Neural cell (in vitro differentiated cells): Measurements from ENCODE around the gene USF1. TPM values are rescaled to one million over a fixed set of nuclear protein-coding genes. Genes with fewer than 3 reads are reported as not detected.

Experiments
- H2AFZ ChIP-seq: fragments of 200-600, 300-800 bp; sonication (generic), shearing (Covaris generic); 2 replicates; pipeline ENCODE4 v1.6.0; 2014; ENCODE audit warnings: low read depth, mild to moderate bottlenecking, antibody characterized with exemption, low read length, moderate library complexity
- H3F3A ChIP-seq: fragments of 200-600 bp; shearing (Covaris generic); 2 replicates; pipeline ENCODE4 v1.6.1; 2016; ENCODE audit warnings: mild to moderate bottlenecking, moderate library complexity, mixed read lengths, antibody characterized with exemption, low read length; ENCODE audit not compliant: insufficient read depth, poor library complexity, severe bottlenecking
- H3K27ac ChIP-seq: fragments of 200-600, 300-800 bp; sonication (generic), shearing (Covaris generic); 2 replicates; pipeline ENCODE4 v1.5.1; 2014; ENCODE audit warnings: mild to moderate bottlenecking, low read length, moderate library complexity
- H3K27me3 ChIP-seq: fragments of 300-800, 200-600 bp; sonication (generic), shearing (Covaris generic); 2 replicates; pipeline ENCODE4 v1.6.0; 2014; ENCODE audit warnings: mild to moderate bottlenecking, low read depth, low read length, moderate library complexity; ENCODE audit not compliant: insufficient read depth
- H3K36me3 ChIP-seq: fragments of 300-800, 200-600 bp; sonication (generic), shearing (Covaris generic); 2 replicates; pipeline ENCODE4 v1.5.1; 2014; ENCODE audit warnings: mild to moderate bottlenecking, antibody characterized with exemption, low read length, moderate library complexity; ENCODE audit not compliant: insufficient read depth
- H3K4me2 ChIP-seq: fragments of 300-800, 200-600 bp; sonication (generic), shearing (Covaris generic); 2 replicates; pipeline ENCODE4 v1.6.0; 2014; ENCODE audit warnings: mild to moderate bottlenecking, low read length
- H3K4me3 ChIP-seq: fragments of 300-800, 200-600 bp; sonication (generic), shearing (Covaris generic); 2 replicates; pipeline ENCODE4 v1.5.1; 2014; ENCODE audit warnings: mild to moderate bottlenecking, low read length, moderate library complexity
- H3K79me2 ChIP-seq: fragments of 200-600 bp; shearing (Covaris generic); replicated peaks from 2 replicates; pipeline ENCODE4 v1.6.0; 2014; ENCODE audit warnings: mild to moderate bottlenecking, low read length, moderate library complexity; ENCODE audit not compliant: insufficient read depth
- H3K9ac ChIP-seq: fragments of 300-800, 200-600 bp; sonication (generic), shearing (Covaris generic); 2 replicates; pipeline ENCODE4 v1.6.1; 2016; ENCODE audit warnings: mild to moderate bottlenecking, low read length, mixed read lengths
- H3K9me2 ChIP-seq: fragments of 200-600 bp; shearing (Covaris generic); 2 replicates; pipeline ENCODE4 v1.6.1; 2016; ENCODE audit warnings: mild to moderate bottlenecking, low read length, mixed read lengths; ENCODE audit not compliant: insufficient read depth
- H3K9me3 ChIP-seq: fragments of 200-600, 300-800 bp; sonication (generic), shearing (Covaris generic); 2 replicates; pipeline ENCODE4 v1.6.1; 2016; ENCODE audit warnings: mild to moderate bottlenecking, mixed run types, low read length, moderate library complexity, mixed read lengths
- H4K20me1 ChIP-seq: fragments of 200-600 bp; shearing (Covaris generic); 2 replicates; pipeline ENCODE4 v1.6.1; 2016; ENCODE audit warnings: mild to moderate bottlenecking, mixed run types; ENCODE audit not compliant: insufficient read depth
- EP300 ChIP-seq: fragments of 450-650 bp; conservative IDR thresholded peaks from 2 replicates; pipeline ENCODE4 v1.6.1; 2014; ENCODE audit warnings: antibody characterized with exemption, mild to moderate bottlenecking, moderate library complexity; ENCODE audit not compliant: poor library complexity, severe bottlenecking
- EZH2 ChIP-seq: fragments of 200-600, 300-800 bp; shearing (Covaris generic), sonication (generic); IDR thresholded peaks from 2 replicates; pipeline ENCODE4 v1.6.1; 2014; ENCODE audit warnings: antibody characterized with exemption, low read length, borderline replicate concordance, mild to moderate bottlenecking; ENCODE audit not compliant: insufficient read depth, poor library complexity, severe bottlenecking
- MXI1 ChIP-seq: fragments of 450-650 bp; conservative IDR thresholded peaks from 2 replicates; pipeline ENCODE4 v1.6.1; 2014; ENCODE audit warnings: antibody characterized with exemption, mild to moderate bottlenecking; ENCODE audit not compliant: poor library complexity, severe bottlenecking
- POLR2AphosphoS5 ChIP-seq: IDR thresholded peaks from 2 replicates; pipeline ENCODE4 v1.6.1; 2012
- RAD21 ChIP-seq: fragments of 450-650 bp; conservative IDR thresholded peaks from 2 replicates; pipeline ENCODE4 v1.6.1; 2014; ENCODE audit warnings: antibody characterized with exemption, mild to moderate bottlenecking, moderate library complexity
- SMC3 ChIP-seq: fragments of 450-650 bp; conservative IDR thresholded peaks from 2 replicates; pipeline ENCODE4 v1.6.1; 2014; ENCODE audit warnings: antibody characterized with exemption, mild to moderate bottlenecking, moderate library complexity; ENCODE audit not compliant: poor library complexity
- TAF1 ChIP-seq: IDR thresholded peaks from 2 replicates; pipeline ENCODE4 v1.6.1; 2012; ENCODE audit warnings: low read depth
- polyA plus RNA-seq: library from polyadenylated mRNA; depleted of rRNA; stranded (reverse); fragments of >200 nt; gene quantifications from 2 replicates; pipeline ENCODE4 v1.2.3, GENCODE V29; 2014
- TF ChIP-seq, protein P1 (sequence below): fragments of 450-650 bp; IDR thresholded peaks from 2 replicates; pipeline ENCODE4 v1.5.1; 2014; ENCODE audit warnings: antibody characterized with exemption, mild to moderate bottlenecking, moderate library complexity; ENCODE audit not compliant: poor library complexity, severe bottlenecking
- TF ChIP-seq, protein P2 (sequence below): IDR thresholded peaks from 2 replicates; pipeline ENCODE4 v1.6.1; 2012; ENCODE audit warnings: borderline replicate concordance

The USF1 gene
- polyA plus RNA-seq, 1 donor from 2014 or later: 366 TPM

DNA sequence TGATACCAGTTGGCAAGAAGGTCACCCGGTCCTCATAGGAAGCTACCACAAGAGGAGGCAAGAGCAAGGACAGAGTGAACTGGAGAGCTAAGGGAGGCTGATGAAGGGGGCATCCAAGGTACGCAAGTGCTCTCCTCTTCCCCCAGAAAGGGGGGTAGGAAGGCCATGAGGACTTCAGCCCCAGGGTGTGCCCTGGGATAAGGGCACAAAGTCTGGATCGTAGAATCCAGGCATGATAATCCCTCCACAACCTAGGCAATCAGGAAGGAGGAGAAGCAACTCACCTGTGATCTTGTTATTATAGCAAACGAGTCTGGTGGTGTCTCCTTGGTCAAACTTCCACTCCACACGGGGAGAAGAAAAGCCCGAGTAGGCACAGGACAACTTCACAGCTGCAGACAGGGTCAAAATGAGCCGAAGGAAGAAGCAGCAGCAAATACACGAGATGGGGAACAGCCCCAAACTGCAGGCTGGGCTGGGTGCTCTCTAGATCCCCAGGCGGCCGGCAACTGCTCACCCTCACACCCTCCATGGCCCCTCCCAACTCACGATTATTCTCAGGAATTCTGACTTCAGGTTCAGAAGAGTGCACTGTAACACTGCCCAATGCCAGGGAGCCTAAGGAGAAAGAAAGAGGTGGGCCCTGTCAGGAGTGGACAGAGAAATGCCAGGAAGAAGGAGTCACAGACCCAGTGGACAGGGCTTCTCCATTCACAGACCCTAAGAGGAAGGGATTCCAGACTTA is 44.9 kb downstream of the USF1 start:
- Histone ChIP-seq H3K27me3 (no peaks in the 10 kb centered on the region), H3K36me3 (no peaks in the 10 kb centered on the region), H3K79me2 (no peaks in the 10 kb centered on the region), H3K4me3 (no peak overlapping the region), H3K9me2 (no peaks in the 10 kb centered on the region), H3K27ac (no peak overlapping the region), H3K9me3 (no peaks in the 10 kb centered on the region), H3K4me2 (no peak overlapping the region), H3F3A (no peaks in the 10 kb centered on the region), H3K9ac (no peak overlapping the region), H4K20me1 (no peaks in the 10 kb centered on the region), H2AFZ (no peak overlapping the region)
- TF ChIP-seq EP300: no peak
- TF ChIP-seq, protein P1, sequence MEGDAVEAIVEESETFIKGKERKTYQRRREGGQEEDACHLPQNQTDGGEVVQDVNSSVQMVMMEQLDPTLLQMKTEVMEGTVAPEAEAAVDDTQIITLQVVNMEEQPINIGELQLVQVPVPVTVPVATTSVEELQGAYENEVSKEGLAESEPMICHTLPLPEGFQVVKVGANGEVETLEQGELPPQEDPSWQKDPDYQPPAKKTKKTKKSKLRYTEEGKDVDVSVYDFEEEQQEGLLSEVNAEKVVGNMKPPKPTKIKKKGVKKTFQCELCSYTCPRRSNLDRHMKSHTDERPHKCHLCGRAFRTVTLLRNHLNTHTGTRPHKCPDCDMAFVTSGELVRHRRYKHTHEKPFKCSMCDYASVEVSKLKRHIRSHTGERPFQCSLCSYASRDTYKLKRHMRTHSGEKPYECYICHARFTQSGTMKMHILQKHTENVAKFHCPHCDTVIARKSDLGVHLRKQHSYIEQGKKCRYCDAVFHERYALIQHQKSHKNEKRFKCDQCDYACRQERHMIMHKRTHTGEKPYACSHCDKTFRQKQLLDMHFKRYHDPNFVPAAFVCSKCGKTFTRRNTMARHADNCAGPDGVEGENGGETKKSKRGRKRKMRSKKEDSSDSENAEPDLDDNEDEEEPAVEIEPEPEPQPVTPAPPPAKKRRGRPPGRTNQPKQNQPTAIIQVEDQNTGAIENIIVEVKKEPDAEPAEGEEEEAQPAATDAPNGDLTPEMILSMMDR: no peak
- TF ChIP-seq SMC3: no peak
- no peak for TF ChIP-seq TAF1
- TF ChIP-seq MXI1: no peak
- no peak for TF ChIP-seq RAD21
- TF ChIP-seq, protein P2, sequence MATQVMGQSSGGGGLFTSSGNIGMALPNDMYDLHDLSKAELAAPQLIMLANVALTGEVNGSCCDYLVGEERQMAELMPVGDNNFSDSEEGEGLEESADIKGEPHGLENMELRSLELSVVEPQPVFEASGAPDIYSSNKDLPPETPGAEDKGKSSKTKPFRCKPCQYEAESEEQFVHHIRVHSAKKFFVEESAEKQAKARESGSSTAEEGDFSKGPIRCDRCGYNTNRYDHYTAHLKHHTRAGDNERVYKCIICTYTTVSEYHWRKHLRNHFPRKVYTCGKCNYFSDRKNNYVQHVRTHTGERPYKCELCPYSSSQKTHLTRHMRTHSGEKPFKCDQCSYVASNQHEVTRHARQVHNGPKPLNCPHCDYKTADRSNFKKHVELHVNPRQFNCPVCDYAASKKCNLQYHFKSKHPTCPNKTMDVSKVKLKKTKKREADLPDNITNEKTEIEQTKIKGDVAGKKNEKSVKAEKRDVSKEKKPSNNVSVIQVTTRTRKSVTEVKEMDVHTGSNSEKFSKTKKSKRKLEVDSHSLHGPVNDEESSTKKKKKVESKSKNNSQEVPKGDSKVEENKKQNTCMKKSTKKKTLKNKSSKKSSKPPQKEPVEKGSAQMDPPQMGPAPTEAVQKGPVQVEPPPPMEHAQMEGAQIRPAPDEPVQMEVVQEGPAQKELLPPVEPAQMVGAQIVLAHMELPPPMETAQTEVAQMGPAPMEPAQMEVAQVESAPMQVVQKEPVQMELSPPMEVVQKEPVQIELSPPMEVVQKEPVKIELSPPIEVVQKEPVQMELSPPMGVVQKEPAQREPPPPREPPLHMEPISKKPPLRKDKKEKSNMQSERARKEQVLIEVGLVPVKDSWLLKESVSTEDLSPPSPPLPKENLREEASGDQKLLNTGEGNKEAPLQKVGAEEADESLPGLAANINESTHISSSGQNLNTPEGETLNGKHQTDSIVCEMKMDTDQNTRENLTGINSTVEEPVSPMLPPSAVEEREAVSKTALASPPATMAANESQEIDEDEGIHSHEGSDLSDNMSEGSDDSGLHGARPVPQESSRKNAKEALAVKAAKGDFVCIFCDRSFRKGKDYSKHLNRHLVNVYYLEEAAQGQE: no peak
- TF ChIP-seq POLR2AphosphoS5: no peak
- TF ChIP-seq EZH2: no peak

DNA sequence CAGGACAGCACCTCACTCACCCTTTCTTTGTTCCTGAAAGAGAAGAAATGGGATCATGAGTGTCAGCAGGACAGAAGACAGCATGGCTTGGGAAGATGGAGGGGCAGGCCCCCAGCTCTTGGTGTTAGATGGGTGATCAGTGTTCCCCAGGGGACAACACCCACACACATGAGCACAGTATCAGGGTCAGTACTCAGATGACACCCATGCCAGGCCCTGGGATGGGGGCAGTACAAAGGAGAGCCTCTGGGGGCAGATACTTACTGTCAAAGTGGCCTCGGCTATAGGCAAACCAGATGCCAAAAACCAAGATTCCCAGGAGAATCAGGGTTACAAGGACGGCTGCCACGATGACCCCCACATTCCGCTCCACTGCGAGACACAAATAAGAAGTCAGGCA is 46.4 kb downstream of the USF1 start:
- Histone ChIP-seq H3K9me3 (no peaks in the 10 kb centered on the region), H3K4me3 (no peak overlapping the region), H3F3A (no peaks in the 10 kb centered on the region), H3K9me2 (no peaks in the 10 kb centered on the region), H2AFZ (no peak overlapping the region), H3K27ac (no peak overlapping the region), H3K27me3 (no peaks in the 10 kb centered on the region), H3K4me2 (no peak overlapping the region), H3K9ac (no peak overlapping the region), H3K36me3 (no peaks in the 10 kb centered on the region), H4K20me1 (no peaks in the 10 kb centered on the region), H3K79me2 (no peaks in the 10 kb centered on the region)
- TF ChIP-seq, protein P2: no peak
- TF ChIP-seq MXI1: no peak
